Measurements from ENCODE around the gene BHMT2.

DNA sequence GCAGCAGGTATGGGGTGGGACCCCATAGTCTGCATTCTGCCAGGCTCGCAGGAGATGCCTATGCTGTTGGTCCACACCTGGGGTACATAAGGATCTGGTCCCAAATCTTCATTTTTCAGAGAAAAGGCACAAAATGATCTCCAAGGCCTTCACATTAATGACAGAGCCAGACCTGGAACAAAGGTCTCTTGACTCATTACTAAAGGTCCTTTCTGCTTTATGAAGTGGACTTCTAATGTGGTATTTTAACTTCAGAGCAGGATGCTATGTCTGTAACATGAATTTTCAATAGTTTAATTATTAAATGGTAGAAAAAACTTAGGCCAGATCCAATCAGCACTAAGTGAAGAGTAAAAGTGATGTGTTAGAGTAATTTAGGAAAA is 38.1 kb upstream of the BHMT2 start:
- TF ChIP-seq MAFK (IDR thresholded peaks at IDR 0.05; ENCODE audit: low read depth, low read length) (no peak), CEBPB (IDR thresholded peaks at IDR 0.05; ENCODE audit: low read depth, low read length) (no peak), CTCF (conservative IDR thresholded peaks at IDR 0.05; ENCODE audit: low read depth, low read length) (no peak), MXI1 (IDR thresholded peaks at IDR 0.05; ENCODE audit: borderline replicate concordance, low read depth, low read length) (no peak), RAD21 (IDR thresholded peaks at IDR 0.05; ENCODE audit: low read length) (no peak), POLR2A (IDR thresholded peaks at IDR 0.05; ENCODE audit: low read depth, low read length) (no peak), RFX5 (IDR thresholded peaks at IDR 0.05; ENCODE audit: low read depth, low read length) (no peak), RCOR1 (IDR thresholded peaks at IDR 0.05; ENCODE audit: insufficient replicate concordance, low read length) (no peak), FOS (IDR thresholded peaks at IDR 0.05; ENCODE audit: low read depth, low read length) (no peak), ELK1 (IDR thresholded peaks at IDR 0.05; ENCODE audit: borderline replicate concordance, low read depth, low read length) (no peak), CHD1 (IDR thresholded peaks at IDR 0.05; ENCODE audit: low read depth, low read length) (no peak), SMC3 (IDR thresholded peaks at IDR 0.05; ENCODE audit: low read depth, low read length) (no peak)
- TF ChIP-seq, protein P1, sequence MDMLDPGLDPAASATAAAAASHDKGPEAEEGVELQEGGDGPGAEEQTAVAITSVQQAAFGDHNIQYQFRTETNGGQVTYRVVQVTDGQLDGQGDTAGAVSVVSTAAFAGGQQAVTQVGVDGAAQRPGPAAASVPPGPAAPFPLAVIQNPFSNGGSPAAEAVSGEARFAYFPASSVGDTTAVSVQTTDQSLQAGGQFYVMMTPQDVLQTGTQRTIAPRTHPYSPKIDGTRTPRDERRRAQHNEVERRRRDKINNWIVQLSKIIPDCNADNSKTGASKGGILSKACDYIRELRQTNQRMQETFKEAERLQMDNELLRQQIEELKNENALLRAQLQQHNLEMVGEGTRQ (IDR thresholded peaks at IDR 0.05; ENCODE audit: low read depth, low read length) = no peak

Data from IMR-90 (cell line).